GM18507 (cell line): Measurements from ENCODE around the gene LRBA.

Source experiments
- DNase-seq: peaks from one replicate; pipeline ENCODE4 v3.0.0; 2011; ENCODE audit warnings: low read depth; ENCODE audit not compliant: insufficient read length; ENCODE audit errors: extremely low spot score
- FAIRE-seq: peaks from 2 replicates; lab custom pipeline; 2011; peaks lifted over from hg19 to GRCh38; lab: Jason Lieb, UNC

LRBA gene

DNA sequence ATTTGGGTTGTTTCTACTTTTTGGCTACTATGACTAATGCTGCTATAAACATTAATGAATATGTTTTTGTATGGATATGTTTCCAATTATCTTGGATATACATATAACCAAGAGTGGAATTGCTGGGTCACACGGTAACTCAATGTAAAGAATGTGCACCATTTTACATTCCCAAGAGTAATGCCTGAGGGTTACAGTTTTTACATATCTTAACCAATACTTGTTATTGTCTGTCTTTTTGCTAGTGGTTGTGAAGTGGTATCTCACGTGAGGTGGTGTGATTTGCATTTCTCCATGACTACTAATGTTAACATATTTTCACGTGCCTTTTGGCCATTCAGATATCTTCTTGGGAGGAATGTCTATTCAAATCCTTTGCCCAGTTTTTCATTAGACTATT, 633.5 kb downstream of the LRBA start:
- DNase-seq = no peak
- peak; percentile 29 for FAIRE-seq

- no peak for FAIRE-seq
- DNase-seq = no peak
These were observed 634.0 kb downstream of the LRBA start for GRCh38 chr4:150381036-150381435.

DNA sequence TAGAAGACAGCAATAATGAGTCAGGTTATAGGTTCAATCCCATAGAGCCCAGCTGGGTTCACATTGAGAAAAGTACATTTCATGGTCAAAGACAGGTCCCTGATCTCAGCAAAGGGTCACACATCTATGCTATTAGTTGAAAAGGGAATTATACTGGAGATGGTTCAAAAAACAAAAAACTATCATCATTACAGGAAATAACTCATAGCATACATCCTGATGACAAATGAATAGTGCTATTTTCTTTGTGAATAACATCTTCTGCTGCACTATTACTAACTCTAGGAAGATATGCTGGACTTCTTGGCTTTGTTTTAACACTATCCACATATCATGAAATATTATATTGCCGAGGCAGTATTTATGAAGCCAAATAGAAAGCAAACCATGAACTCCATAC, 635.6 kb downstream of the LRBA start:
- no peak for FAIRE-seq
- no peak for DNase-seq

DNA sequence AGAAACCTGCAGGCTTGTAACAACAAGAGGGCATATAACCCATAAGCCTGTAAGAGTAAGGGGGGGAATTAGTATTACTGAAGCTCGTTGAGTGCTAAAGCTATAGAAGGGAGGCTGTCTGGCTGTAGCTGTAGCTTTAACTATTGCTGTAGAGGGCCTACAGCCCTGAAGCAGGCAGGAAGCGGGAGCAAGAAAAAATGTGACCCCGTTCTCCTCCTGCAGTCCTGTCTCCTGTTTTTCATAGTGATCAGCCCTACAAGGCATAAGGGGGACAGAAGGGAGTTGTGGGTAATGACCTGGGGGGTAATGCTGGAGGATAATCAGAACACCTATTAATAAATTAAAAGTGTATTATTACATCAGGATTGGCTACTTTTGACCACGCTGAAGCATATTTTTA, 640.1 kb downstream of the LRBA start:
- FAIRE-seq (no peak), DNase-seq (no peak)

DNA sequence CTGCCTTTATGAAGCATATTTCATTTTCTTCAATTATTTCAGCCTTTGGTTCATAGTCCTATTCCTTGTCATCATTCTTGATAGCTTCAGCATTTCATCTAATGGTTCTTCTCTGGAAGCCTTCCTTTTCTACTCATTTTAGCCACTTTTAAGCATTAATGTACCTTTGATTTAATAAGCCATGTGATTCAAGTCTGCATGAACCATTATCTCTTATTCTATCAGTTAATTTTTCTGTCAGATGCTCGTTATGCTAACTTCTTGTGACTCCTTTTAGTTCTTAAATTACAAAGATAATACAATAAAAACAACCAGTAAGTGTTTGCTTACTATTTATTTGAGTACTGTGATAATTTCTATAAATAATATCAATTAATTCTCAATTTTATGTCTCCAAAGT, 643.2 kb downstream of the LRBA start:
- DNase-seq (no peak), FAIRE-seq (no peak)

DNA sequence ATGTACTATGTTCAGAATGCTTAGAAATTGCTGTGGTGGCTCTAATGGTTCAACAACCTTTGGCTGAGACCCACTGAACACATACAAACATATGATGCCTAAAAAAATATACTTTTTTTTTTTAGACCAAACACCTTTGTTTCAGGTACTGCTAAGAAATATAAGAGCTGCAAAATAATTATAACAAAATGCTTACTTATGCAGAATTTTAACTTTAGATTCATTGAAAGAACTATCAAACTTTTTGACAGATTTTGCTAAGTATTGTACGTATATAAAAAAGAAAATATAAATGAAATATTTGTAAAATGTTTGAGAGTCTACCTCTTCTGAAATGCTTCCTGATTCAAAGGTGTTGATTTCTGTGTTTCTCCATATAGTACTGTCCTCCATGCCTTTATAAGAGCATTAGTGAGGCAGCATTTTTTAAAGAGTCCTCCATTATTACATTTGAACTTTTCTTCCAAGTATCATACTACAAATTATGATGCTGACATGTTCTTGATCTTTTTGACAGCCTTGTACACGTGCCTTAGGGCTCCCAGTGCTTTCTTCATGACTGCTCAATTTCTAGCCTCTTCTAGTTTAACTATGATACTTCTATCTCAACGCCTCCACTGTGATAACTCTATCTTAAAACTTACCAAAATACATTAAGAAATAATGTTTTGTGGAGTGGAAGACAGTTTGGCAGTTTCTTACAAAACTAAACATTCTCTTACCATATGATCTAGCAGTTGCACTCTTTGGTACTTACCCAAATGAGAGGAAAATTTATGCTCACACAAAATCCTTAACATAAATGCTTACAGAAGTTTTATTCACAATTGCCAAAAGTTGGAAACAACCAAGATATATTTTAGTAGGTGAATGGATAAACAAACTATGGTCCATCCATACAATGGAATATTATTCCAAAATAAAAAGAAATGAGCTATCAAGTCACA, 645.4 kb downstream of the LRBA start:
- DNase-seq (no peak), FAIRE-seq (no peak)

DNA sequence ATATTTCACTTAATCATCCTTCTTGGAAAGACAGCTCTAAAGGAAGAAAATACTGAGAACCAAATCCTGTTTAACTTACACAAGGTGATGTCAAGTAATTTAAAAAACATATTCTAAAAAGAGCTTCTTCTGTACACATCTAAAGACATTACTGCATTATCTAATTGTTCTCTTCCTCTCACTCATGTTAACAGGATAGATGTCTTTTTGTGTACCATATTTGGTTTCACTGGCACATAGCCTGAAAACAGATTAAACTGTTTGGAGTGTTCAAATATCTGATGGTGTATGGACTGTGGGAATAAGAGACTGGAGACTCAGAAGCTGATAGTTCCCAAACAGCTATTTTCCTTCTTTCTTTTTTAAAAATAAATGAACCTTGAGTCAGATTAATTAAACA, 646.4 kb downstream of the LRBA start:
- no peak for FAIRE-seq
- DNase-seq = no peak

DNA sequence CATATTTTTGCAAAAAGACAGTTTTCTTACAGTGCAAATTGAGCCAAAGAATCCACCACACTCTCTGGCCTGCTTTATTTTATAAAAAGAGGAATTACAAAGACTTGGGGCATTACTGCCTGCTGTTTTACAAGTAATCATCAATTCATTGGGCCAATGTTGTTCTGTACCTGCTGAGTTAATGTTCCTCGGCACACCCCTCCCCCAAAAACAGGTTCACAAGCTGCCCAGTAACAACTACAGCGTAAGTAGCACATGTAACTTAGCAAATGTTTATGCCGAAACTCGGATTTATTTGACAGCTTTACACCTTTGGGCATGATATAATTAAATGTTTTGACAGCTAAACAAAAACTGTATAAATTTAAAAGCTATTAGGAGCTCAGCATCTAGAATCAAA, 647.8 kb downstream of the LRBA start:
- DNase-seq (no peak), FAIRE-seq (no peak)

GRCh38 chr4:150366487-150366999, 648.5 kb downstream of the LRBA start:
- FAIRE-seq = peak; percentile 65
- DNase-seq = no peak

- FAIRE-seq (no peak), DNase-seq (peak; percentile 2)
These were observed 651.1 kb downstream of the LRBA start for GRCh38 chr4:150363721-150364688.

GRCh38 chr4:150358691-150359090, 656.4 kb downstream of the LRBA start:
- FAIRE-seq (no peak), DNase-seq (no peak)

DNA sequence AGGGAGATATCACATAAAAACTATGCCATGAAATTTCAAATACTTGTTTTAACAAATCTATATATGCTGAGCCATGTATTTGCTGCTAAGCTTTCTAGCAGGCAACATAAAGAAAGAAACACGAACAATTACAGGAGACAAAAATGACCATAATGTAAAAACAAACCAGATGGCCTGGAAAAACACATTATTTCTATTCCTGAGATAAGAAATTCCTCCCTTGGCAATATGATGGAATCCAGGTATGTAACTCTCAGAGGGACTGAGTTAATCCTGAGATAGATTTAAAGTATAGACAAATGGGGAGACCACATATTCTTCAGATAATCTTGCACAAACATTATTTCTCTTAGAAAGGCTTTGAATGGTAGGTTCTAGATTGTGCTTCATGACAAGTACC, 657.3 kb downstream of the LRBA start:
- DNase-seq = no peak
- no peak for FAIRE-seq

DNA sequence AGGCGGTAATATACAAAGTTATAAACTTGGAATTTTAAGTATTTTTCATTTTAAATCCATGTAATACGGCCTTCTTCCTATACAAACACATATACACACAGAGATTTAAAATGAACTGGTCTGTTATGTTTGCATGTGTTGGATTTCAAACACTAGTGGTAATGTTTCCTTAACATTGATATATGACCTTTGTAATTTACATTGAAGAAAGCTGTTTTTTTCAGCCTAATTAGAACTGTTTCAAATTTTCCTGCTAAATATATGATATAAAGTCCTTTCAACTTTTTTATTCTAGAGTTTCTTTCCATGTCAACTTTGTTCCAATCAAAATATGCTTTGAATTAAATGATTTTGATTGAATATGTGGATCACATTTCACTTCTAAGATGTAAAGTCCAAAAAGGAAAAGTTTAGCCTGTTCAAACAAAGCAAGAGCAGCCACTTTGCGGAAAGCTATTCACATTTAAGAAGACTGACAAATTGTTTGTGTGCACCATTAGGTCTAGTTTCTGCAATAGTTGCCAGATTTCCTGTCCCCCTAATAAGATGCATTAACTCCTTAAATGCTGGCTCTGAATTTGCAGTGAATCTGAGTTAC, 659.1 kb downstream of the LRBA start:
- DNase-seq (no peak), FAIRE-seq (no peak)

GRCh38 chr4:150355418-150355817, 659.7 kb downstream of the LRBA start:
- DNase-seq = no peak
- no peak for FAIRE-seq

GRCh38 chr4:150354214-150354796, 660.8 kb downstream of the LRBA start:
- FAIRE-seq (no peak), DNase-seq (no peak)

DNA sequence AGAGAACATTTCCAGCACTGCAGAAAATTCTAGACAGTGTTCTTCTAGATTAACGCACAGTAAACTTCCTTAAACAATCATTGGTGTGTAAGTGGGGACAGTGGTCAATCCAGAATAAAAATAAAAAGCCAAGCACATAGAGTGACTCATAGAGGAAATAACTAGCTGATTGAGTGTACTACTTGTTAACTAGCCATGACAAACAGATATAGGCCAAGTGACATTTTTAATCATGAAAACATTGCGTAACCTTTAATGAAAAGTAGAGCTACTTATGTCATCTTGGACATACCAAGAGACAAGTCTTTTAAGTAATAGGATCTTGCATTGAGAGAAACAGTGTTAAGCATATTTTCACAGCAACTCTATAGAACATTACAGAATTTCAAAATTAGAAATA, 667.0 kb downstream of the LRBA start:
- no peak for DNase-seq
- FAIRE-seq = no peak

DNA sequence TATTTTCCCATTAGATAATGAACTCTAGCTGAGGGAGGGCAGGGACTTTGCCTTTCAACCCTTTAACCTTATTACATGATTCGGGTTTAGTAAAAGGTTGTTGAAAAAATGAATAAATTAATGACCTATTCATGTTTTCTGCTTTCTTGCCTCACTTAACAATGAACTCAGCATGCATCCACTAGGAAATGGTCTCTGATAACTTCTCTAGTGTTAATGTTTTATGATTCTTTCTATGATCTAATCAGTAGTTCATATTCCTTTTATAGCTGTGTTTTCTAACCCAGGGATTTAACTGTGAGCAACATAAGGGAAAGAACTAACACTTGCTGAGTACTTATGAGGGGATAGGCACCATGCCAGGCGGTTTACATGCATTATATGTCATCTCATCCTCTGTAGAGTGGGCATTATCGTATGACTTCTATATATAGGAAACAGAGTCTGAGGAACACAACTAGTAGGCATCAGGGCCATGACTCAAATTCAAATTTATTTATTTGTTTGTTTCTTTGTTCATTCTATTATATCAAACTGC, 669.8 kb downstream of the LRBA start:
- DNase-seq (no peak), FAIRE-seq (no peak)

- DNase-seq = no peak
- no peak for FAIRE-seq
These were observed 671.3 kb downstream of the LRBA start for GRCh38 chr4:150343796-150344195.

DNA sequence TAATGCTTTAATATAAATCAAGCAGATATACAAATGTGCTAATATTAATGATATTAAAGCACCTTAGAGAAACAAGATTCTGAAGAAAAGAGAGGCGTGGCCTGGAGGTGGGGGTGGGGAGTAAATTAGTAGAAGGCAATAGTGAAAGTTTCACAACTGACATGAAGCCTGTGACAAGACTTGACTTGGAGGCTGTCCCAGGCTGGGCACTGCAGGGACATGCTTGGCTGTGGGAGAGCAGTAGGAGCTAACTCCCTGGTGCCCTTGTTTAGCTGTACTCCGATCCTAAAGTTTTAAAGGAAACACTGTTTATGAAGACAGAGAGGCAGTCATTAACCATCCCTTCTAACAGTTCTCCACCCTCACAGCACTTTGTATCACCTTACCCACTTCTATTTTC, 672.1 kb downstream of the LRBA start:
- DNase-seq (no peak), FAIRE-seq (no peak)
